ENCODE data around the gene KIF3A.

- no peak for TF ChIP-seq CTCF (IDR thresholded peaks at IDR 0.05)
- no peak for TF ChIP-seq POLR2A (IDR thresholded peaks at IDR 0.05)
Measured at GRCh38 chr5:132764671-132765238, 27.4 kb upstream of the KIF3A start.

Measured in Peyer's patch (tissue), 4 donors.